HCT116 (cell line): Measurements from ENCODE around the gene GRPR. TPM values are rescaled to one million over a fixed set of nuclear protein-coding genes. Genes with fewer than 3 reads are reported as not detected.

Experiments
- ATAC-seq: fragments of 200-7000 bp; cut with Tn5 transposase; 2 replicates; pipeline ENCODE4 v1.9.1; 2020; ENCODE audit warnings: mild to moderate bottlenecking, moderate library complexity
- BruUV-seq: library from RNA; stranded (reverse); fragments of 400-500 nt; replicated peaks from 2 replicates; lab custom pipeline; 2021; lab: Mats Ljungman, UMichigan
- CTCF ChIA-PET: fragments of 300-600 bp; sonication (Branson Sonifier 250); formaldehyde crosslinking; loops from one replicate; lab custom pipeline; 2021; ENCODE audit warnings: antibody characterized with exemption; lab: Charles Lee
- POLR2A ChIA-PET: fragments of 300-600, 350-600 bp; sonication (Branson Sonifier 250); formaldehyde crosslinking; loops from one replicate; lab custom pipeline; 2021; ENCODE audit warnings: antibody characterized with exemption; lab: Charles Lee
- RAD21 ChIA-PET, 2 experiments: fragments of 300-600 bp; sonication (Branson Sonifier 250); formaldehyde crosslinking; loops; one replicate each; lab custom pipeline; 2023; ENCODE audit warnings: low total read pairs in 2 of 2; ENCODE audit not compliant: uncharacterized antibody in 2 of 2, unreplicated experiment in 2 of 2, low non-redundant PET in 1 of 2; lab: Charles Lee
- DNase-seq: peaks from one replicate; pipeline ENCODE4 v3.0.0-alpha.2; 2010; ENCODE audit warnings: low read depth, low spot score
- H2AFZ ChIP-seq: fragments of 200-600 bp; shearing (Covaris generic), sonication (generic); 2 replicates; pipeline ENCODE4 v1.6.1; 2017; ENCODE audit warnings: low read depth, mixed run types, mixed read lengths, antibody characterized with exemption, low read length; ENCODE audit not compliant: poor library complexity, severe bottlenecking
- H3K27ac ChIP-seq: 2 replicates; pipeline ENCODE4 v1.5.1; 2012; ENCODE audit warnings: low read depth, low read length
- H3K27me3 ChIP-seq: fragments of 200-600 bp; sonication (generic); 2 replicates; pipeline ENCODE4 v1.6.1; 2016; ENCODE audit warnings: mixed run types, low read length, mixed read lengths; ENCODE audit not compliant: insufficient read depth
- H3K36me3 ChIP-seq, 2 experiments: fragments of 200-500 bp in 1 of 2; fragments of 200-600 bp in 1 of 2; sonication (Bioruptor generic) in 1 of 2; sonication (generic) in 1 of 2; 2 replicates each; pipeline versions ENCODE4 v1.5.1 to v1.6.1; 2014 to 2016; ENCODE audit warnings: low read length in 2 of 2, inconsistent platforms in 1 of 2, mixed read lengths in 1 of 2, mixed run types in 1 of 2; ENCODE audit not compliant: insufficient read depth in 2 of 2, control insufficient read depth in 1 of 2
- H3K4me1 ChIP-seq, 2 experiments: fragments of 200-600 bp in 1 of 2; sonication (generic) in 1 of 2; 2 replicates each; pipeline versions ENCODE4 v1.5.1 to v1.6.1; 2012 to 2017; ENCODE audit warnings: low read length in 2 of 2, inconsistent platforms in 1 of 2, mild to moderate bottlenecking in 1 of 2, mixed read lengths in 1 of 2, mixed run types in 1 of 2, moderate library complexity in 1 of 2; ENCODE audit not compliant: insufficient read depth in 2 of 2, control insufficient read depth in 1 of 2
- H3K4me2 ChIP-seq: fragments of 200-600 bp; sonication (generic); 2 replicates; pipeline ENCODE4 v1.6.1; 2017; ENCODE audit warnings: mixed run types, low read length, mixed read lengths
- H3K4me3 ChIP-seq, 2 experiments: fragments of 200-600 bp in 1 of 2; sonication (generic) in 1 of 2; replicated peaks in 1 of 2; 2 replicates each; pipeline ENCODE4 v1.5.1; 2011 to 2016; ENCODE audit warnings: low read length in 2 of 2, control low read depth in 1 of 2, low read depth in 1 of 2, mild to moderate bottlenecking in 1 of 2, mixed read lengths in 1 of 2, mixed run types in 1 of 2
- H3K79me2 ChIP-seq: fragments of 200-600 bp; sonication (generic); 2 replicates; pipeline ENCODE4 v1.6.1; 2017; ENCODE audit warnings: mild to moderate bottlenecking, mixed run types, low read length, moderate library complexity, mixed read lengths; ENCODE audit not compliant: insufficient read depth
- H3K9ac ChIP-seq: fragments of 200-600 bp; sonication (generic); 2 replicates; pipeline ENCODE4 v1.6.1; 2016; ENCODE audit warnings: low read length, mixed read lengths
- H3K9me2 ChIP-seq: fragments of 200-600 bp; sonication (generic), shearing (Covaris generic); 2 replicates; pipeline ENCODE4 v1.6.1; 2017; ENCODE audit warnings: mixed run types, mild to moderate bottlenecking, moderate library complexity; ENCODE audit not compliant: insufficient read depth
- H3K9me3 ChIP-seq, 2 experiments: fragments of 200-500 bp in 1 of 2; fragments of 200-600 bp in 1 of 2; sonication (Bioruptor generic) in 1 of 2; sonication (generic) in 1 of 2; 2 replicates each; pipeline ENCODE4 v1.6.1; 2014 to 2017; ENCODE audit warnings: low read length in 2 of 2, mixed read lengths in 2 of 2, inconsistent platforms in 1 of 2, low read depth in 1 of 2, mild to moderate bottlenecking in 1 of 2, mixed run types in 1 of 2, moderate library complexity in 1 of 2; ENCODE audit not compliant: control insufficient read depth in 1 of 2, insufficient read depth in 1 of 2
- H4K20me1 ChIP-seq: fragments of 200-600 bp; sonication (generic), shearing (Covaris generic); 2 replicates; pipeline ENCODE4 v1.6.1; 2017; ENCODE audit warnings: mixed run types, mild to moderate bottlenecking, moderate library complexity; ENCODE audit not compliant: insufficient read depth
- EGR1 ChIP-seq: IDR thresholded peaks from 2 replicates; pipeline ENCODE4 v1.6.1; 2012; ENCODE audit warnings: low read depth
- ELF1 ChIP-seq: IDR thresholded peaks from 2 replicates; pipeline ENCODE4 v1.6.1; 2012; ENCODE audit warnings: low read depth, borderline replicate concordance
- EZH2 ChIP-seq: fragments of 200-600 bp; sonication (generic); IDR thresholded peaks from 2 replicates; pipeline ENCODE4 v1.6.1; 2017; ENCODE audit warnings: antibody characterized with exemption, mixed run types
- FOSL1 ChIP-seq: IDR thresholded peaks from 2 replicates; pipeline ENCODE4 v1.6.1; 2012; ENCODE audit warnings: low read depth
- JUND ChIP-seq: IDR thresholded peaks from 2 replicates; pipeline ENCODE4 v1.6.1; 2012
- POLR2A ChIP-seq: IDR thresholded peaks from 2 replicates; pipeline ENCODE4 v1.7.0; 2011; ENCODE audit warnings: borderline replicate concordance; ENCODE audit not compliant: insufficient read depth, insufficient read length; ENCODE audit errors: extremely low read depth
- POLR2AphosphoS5 ChIP-seq: IDR thresholded peaks from 2 replicates; pipeline ENCODE4 v1.6.1; 2011; ENCODE audit warnings: mild to moderate bottlenecking, low read depth, low read length, moderate library complexity
- RAD21 ChIP-seq: IDR thresholded peaks from 2 replicates; pipeline ENCODE4 v1.6.1; 2012; ENCODE audit warnings: low read depth, mild to moderate bottlenecking
- SIN3A ChIP-seq: IDR thresholded peaks from 2 replicates; pipeline ENCODE4 v1.6.1; 2012; ENCODE audit warnings: low read depth
- SRF ChIP-seq: IDR thresholded peaks from 2 replicates; pipeline ENCODE4 v1.6.1; 2012; ENCODE audit warnings: low read depth
- YY1 ChIP-seq: IDR thresholded peaks from 2 replicates; pipeline ENCODE4 v1.6.1; 2011; ENCODE audit warnings: low read length, low read depth, moderate library complexity, mild to moderate bottlenecking; ENCODE audit not compliant: insufficient replicate concordance; ENCODE audit errors: extremely low read depth
- ZNF274 ChIP-seq: fragments of 200-500 bp; sonication (Bioruptor generic); IDR thresholded peaks from 2 replicates; pipeline ENCODE4 v1.6.1; 2014; ENCODE audit warnings: mild to moderate bottlenecking, low read depth, low read length, inconsistent platforms
- intact Hi-C: fragments of 100-400 bp; cut with micrococcal nuclease; formaldehyde crosslinking; loops from 2 replicates; pipeline ENCODE4 v1.10.0; 2022
- total RNA-seq: library from RNA; stranded (reverse); gene quantifications from one replicate; pipeline ENCODE4 v1.2.1, GENCODE V29; 2021; ENCODE audit not compliant: unreplicated experiment
- TF ChIP-seq, protein P1 (sequence below): IDR thresholded peaks from 2 replicates; pipeline ENCODE4 v1.6.1; 2012
- TF ChIP-seq, protein P2 (sequence below), 3 experiments: fragments of 200-600 bp in 1 of 3; sonication (generic) in 1 of 3; IDR thresholded peaks in 2 of 3; conservative IDR thresholded peaks in 1 of 3; 2 replicates each; pipeline ENCODE4 v1.5.1; 2012 to 2017; ENCODE audit warnings: low read depth in 2 of 3, low read length in 2 of 3, antibody characterized with exemption in 1 of 3, borderline replicate concordance in 1 of 3, control low read depth in 1 of 3, mild to moderate bottlenecking in 1 of 3, mixed read lengths in 1 of 3, mixed run types in 1 of 3, moderate library complexity in 1 of 3; ENCODE audit not compliant: insufficient read depth in 1 of 3
- TF ChIP-seq, protein P3 (sequence below): IDR thresholded peaks from 2 replicates; pipeline ENCODE4 v1.6.1; 2012; ENCODE audit warnings: low read depth
- TF ChIP-seq, protein P4 (sequence below): IDR thresholded peaks from 2 replicates; pipeline ENCODE4 v1.6.1; 2012

GRPR gene
- total RNA-seq, 1 experiment from 2014 or later = 0.15 TPM

DNA sequence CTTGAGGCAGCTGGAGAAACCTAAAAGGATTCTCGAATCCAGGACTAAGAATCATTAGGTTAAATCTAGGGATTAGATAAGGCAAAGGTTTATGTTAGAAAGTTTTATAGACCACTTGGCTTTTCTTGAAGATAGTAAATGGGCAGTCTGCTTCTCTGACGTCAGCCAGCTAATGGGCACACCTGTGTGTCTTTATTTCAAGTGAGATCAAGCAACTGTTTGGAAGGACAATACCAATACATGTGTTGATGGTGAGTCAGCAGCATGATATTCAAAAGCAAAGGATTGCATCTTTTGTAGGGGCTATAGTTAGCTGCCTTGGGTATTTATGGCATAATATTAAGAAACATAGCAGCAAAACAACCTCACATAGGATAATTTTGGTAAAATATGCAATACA is 46.5 kb upstream of the GRPR start:
- Histone ChIP-seq H3K9ac (no peak overlapping the region), H3K9me3 (no peaks in the 10 kb centered on the region), H3K79me2 (no peaks in the 10 kb centered on the region), H4K20me1 (no peaks in the 10 kb centered on the region), H3K9me2 (no peaks in the 10 kb centered on the region), H3K4me3 (no peak overlapping the region), H3K27me3 (no peaks in the 10 kb centered on the region), H3K27ac (no peak overlapping the region), H3K36me3 (no peaks in the 10 kb centered on the region), H3K4me2 (no peak overlapping the region), H3K4me1 (no peaks in the 10 kb centered on the region), H2AFZ (no peak overlapping the region)
- no peak for DNase-seq
- ChIA-PET RAD21 (no interaction called here), POLR2A (no interaction called here), CTCF (no interaction called here)
- ATAC-seq = no peak
- intact Hi-C loops = no loop called here
- no TSS peak for BruUV-seq
- TF ChIP-seq, protein P1, sequence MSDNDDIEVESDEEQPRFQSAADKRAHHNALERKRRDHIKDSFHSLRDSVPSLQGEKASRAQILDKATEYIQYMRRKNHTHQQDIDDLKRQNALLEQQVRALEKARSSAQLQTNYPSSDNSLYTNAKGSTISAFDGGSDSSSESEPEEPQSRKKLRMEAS = no peak
- TF ChIP-seq, protein P2, sequence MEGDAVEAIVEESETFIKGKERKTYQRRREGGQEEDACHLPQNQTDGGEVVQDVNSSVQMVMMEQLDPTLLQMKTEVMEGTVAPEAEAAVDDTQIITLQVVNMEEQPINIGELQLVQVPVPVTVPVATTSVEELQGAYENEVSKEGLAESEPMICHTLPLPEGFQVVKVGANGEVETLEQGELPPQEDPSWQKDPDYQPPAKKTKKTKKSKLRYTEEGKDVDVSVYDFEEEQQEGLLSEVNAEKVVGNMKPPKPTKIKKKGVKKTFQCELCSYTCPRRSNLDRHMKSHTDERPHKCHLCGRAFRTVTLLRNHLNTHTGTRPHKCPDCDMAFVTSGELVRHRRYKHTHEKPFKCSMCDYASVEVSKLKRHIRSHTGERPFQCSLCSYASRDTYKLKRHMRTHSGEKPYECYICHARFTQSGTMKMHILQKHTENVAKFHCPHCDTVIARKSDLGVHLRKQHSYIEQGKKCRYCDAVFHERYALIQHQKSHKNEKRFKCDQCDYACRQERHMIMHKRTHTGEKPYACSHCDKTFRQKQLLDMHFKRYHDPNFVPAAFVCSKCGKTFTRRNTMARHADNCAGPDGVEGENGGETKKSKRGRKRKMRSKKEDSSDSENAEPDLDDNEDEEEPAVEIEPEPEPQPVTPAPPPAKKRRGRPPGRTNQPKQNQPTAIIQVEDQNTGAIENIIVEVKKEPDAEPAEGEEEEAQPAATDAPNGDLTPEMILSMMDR (IDR thresholded peaks at IDR 0.05 in 2 of 3, conservative IDR thresholded peaks at IDR 0.05 in 1 of 3; ENCODE audit: borderline replicate concordance in 1 of 3, insufficient read depth in 1 of 3, low read depth in 2 of 3, low read length in 2 of 3) = no peak
- TF ChIP-seq YY1 (no peak), EGR1 (no peak), JUND (no peak), ZNF274 (no peak), POLR2A (no peak), POLR2AphosphoS5 (no peak), SIN3A (no peak), SRF (no peak), EZH2 (no peak), ELF1 (no peak), RAD21 (no peak), FOSL1 (no peak)
- TF ChIP-seq, protein P3, sequence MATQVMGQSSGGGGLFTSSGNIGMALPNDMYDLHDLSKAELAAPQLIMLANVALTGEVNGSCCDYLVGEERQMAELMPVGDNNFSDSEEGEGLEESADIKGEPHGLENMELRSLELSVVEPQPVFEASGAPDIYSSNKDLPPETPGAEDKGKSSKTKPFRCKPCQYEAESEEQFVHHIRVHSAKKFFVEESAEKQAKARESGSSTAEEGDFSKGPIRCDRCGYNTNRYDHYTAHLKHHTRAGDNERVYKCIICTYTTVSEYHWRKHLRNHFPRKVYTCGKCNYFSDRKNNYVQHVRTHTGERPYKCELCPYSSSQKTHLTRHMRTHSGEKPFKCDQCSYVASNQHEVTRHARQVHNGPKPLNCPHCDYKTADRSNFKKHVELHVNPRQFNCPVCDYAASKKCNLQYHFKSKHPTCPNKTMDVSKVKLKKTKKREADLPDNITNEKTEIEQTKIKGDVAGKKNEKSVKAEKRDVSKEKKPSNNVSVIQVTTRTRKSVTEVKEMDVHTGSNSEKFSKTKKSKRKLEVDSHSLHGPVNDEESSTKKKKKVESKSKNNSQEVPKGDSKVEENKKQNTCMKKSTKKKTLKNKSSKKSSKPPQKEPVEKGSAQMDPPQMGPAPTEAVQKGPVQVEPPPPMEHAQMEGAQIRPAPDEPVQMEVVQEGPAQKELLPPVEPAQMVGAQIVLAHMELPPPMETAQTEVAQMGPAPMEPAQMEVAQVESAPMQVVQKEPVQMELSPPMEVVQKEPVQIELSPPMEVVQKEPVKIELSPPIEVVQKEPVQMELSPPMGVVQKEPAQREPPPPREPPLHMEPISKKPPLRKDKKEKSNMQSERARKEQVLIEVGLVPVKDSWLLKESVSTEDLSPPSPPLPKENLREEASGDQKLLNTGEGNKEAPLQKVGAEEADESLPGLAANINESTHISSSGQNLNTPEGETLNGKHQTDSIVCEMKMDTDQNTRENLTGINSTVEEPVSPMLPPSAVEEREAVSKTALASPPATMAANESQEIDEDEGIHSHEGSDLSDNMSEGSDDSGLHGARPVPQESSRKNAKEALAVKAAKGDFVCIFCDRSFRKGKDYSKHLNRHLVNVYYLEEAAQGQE = no peak
- TF ChIP-seq, protein P4, sequence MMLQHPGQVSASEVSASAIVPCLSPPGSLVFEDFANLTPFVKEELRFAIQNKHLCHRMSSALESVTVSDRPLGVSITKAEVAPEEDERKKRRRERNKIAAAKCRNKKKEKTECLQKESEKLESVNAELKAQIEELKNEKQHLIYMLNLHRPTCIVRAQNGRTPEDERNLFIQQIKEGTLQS = no peak
